Esophagus muscularis mucosa (tissue), 3 donors: ENCODE results near the gene USP24.

ENCODE experiments used
- CTCF ChIP-seq, 3 experiments: fragments of 200-600 bp in 2 of 3; fragments of 450-650 bp in 1 of 3; sonication (generic) in 2 of 3; IDR thresholded peaks; one replicate each; pipeline ENCODE4 v1.5.1; 2017 to 2019; ENCODE audit warnings: antibody characterized with exemption in 3 of 3, mild to moderate bottlenecking in 2 of 3, moderate library complexity in 1 of 3
- POLR2A ChIP-seq: fragments of 450-650 bp; IDR thresholded peaks from one replicate; pipeline ENCODE4 v1.6.1; 2017; ENCODE audit warnings: antibody characterized with exemption, moderate library complexity, mild to moderate bottlenecking, low read depth
- POLR2AphosphoS5 ChIP-seq, 2 donors: sonication (generic); formaldehyde crosslinking; IDR thresholded peaks; one replicate each; pipeline ENCODE4 v1.6.1; 2017; ENCODE audit warnings: antibody characterized with exemption in 2 of 2

DNA sequence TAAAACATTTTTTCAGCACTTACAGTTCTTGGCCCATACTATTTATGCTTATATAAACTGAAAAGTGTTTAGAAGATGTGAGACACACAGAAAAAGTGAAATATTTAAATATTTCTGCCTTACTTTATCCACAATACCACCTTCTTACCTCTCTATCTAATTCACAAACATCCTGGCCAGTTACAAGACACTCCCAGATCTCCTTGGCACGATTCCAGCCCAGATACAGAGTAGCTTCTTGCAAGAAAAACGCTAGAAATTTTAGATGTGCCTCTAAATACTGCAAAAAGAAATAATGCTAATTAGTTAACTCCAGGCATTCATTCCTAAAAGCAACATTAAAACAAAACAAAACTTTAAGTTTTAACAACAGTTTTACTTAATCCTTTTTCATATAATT, 68.4 kb downstream of the USP24 start:
- TF ChIP-seq CTCF (IDR thresholded peaks at IDR 0.05) (no peak), POLR2A (no peak), POLR2AphosphoS5 (IDR thresholded peaks at IDR 0.05) (no peak)
